Measurements from ENCODE around the gene REXO2. TPM values are rescaled to one million over a fixed set of nuclear protein-coding genes. Genes with fewer than 3 reads are reported as not detected.

Gene REXO2
- total and polyA plus RNA-seq, 2 of the 4 experiments (the other 2 are of a cell fraction), result 179 to 255 TPM

- ChIA-PET CTCF (no interaction called here), POLR2A (ENCODE audit: unreplicated experiment) (no interaction called here)
- no peak for ATAC-seq (ENCODE audit: low read depth)
- Histone ChIP-seq H3K56ac (ENCODE audit: extremely low read depth, insufficient read depth, low read length) (no peak overlapping the region), H3K4me1 (ENCODE audit: control insufficient read depth, insufficient read depth, low read length) (peaks cover 10% of the 10 kb centered on the region), H4K91ac (ENCODE audit: insufficient read depth, low read depth, low read length) (no peak overlapping the region), H3K9me3 (ENCODE audit: control insufficient read depth, insufficient read depth, low read length) (no peaks in the 10 kb centered on the region), H2BK20ac (ENCODE audit: low read depth, low read length) (no peak overlapping the region), H3K9ac (ENCODE audit: low read depth, low read length) (no peak overlapping the region), H3K79me1 (ENCODE audit: low read depth in 1 of 2, low read length in 2 of 2) (peaks cover 33 to 43% of the 10 kb centered on the region in 2 experiments), H3K36me3 (ENCODE audit: control insufficient read depth, insufficient read depth, low read length) (peaks cover 26% of the 10 kb centered on the region), H4K20me1 (ENCODE audit: insufficient read depth, low read length) (no peaks in the 10 kb centered on the region), H3K4me2 (ENCODE audit: low read depth, low read length) (no peak overlapping the region), H3K23ac (ENCODE audit: low read depth, low read length) (no peak overlapping the region), H3K4ac (ENCODE audit: low read depth, low read length) (no peak overlapping the region), H2BK5ac (ENCODE audit: low read depth, low read length, poor library complexity, severe bottlenecking) (no peak overlapping the region), H4K8ac (ENCODE audit: low read depth in 2 of 2, low read length in 2 of 2) (no peak overlapping the region), H2AK9ac (replicated peaks; ENCODE audit: low read depth, low read length, poor library complexity) (no peak overlapping the region), H4K5ac (ENCODE audit: low read depth, low read length) (no peak overlapping the region), H2AK5ac (ENCODE audit: low read depth, low read length) (no peak overlapping the region), H2BK15ac (ENCODE audit: low read depth, low read length) (no peak overlapping the region), H2AFZ (replicated peaks; ENCODE audit: low read length, poor library complexity) (no peak overlapping the region), H3K27me3 (ENCODE audit: control insufficient read depth, insufficient read depth, low read length) (no peaks in the 10 kb centered on the region), H3K27ac (ENCODE audit: insufficient read depth, low read length) (no peak overlapping the region), H2BK120ac (ENCODE audit: low read depth, low read length) (no peak overlapping the region), H3K4me3 (ENCODE audit: insufficient read depth, low read depth, low read length) (no peak overlapping the region), H3K18ac (ENCODE audit: low read depth, low read length) (no peak overlapping the region), H3K9me1 (ENCODE audit: insufficient read depth, low read length) (no peaks in the 10 kb centered on the region), H3K14ac (replicated peaks; ENCODE audit: low read depth, low read length) (no peak overlapping the region)
- dilution Hi-C loops (cut with HindIII; ENCODE audit: low sequenced_read_pairs, unreplicated experiment), result no loop called here
- DNase-seq, result no peak
- no TSS peak for BruUV-seq (replicated peaks)
- TF ChIP-seq FOS (IDR thresholded peaks at IDR 0.05; ENCODE audit: low read depth, low read length) (no peak), MAZ (IDR thresholded peaks at IDR 0.05; ENCODE audit: borderline replicate concordance, low read depth, low read length) (no peak), ELK1 (IDR thresholded peaks at IDR 0.05; ENCODE audit: borderline replicate concordance, low read depth, low read length) (no peak), USF2 (IDR thresholded peaks at IDR 0.05; ENCODE audit: low read depth, low read length) (no peak), CEBPB (IDR thresholded peaks at IDR 0.05; ENCODE audit: low read depth, low read length) (no peak), MAFK (IDR thresholded peaks at IDR 0.05; ENCODE audit: low read depth, low read length) (no peak), CHD1 (IDR thresholded peaks at IDR 0.05; ENCODE audit: low read depth, low read length) (no peak), RFX5 (IDR thresholded peaks at IDR 0.05; ENCODE audit: low read depth, low read length) (no peak)
- no CpG with 5 or more reads among the region's 3 CpGs for WGBS, 2 experiments (ENCODE audit: extremely low coverage in 2 of 2, insufficient read length in 1 of 2)
- intact Hi-C loops (cut with micrococcal nuclease), result no loop called here
- in situ Hi-C loops (cut with MboI; ENCODE audit: low sequenced_read_pairs), result no loop called here
Observed at GRCh38 chr11:114452399-114452798, 13.1 kb downstream of the REXO2 start.
